Fibroblast of lung (primary cell): ENCODE data around the gene C6orf47. TPM values are rescaled to one million over a fixed set of nuclear protein-coding genes. Genes with fewer than 3 reads are reported as not detected.

Source experiments
- DNase-seq, 2 donors: peaks; one replicate each; pipeline versions ENCODE4 v3.0.0 to v3.0.0-alpha.2; 2010; ENCODE audit warnings: low read depth in 2 of 2
- H2AFZ ChIP-seq: 2 replicates; pipeline ENCODE4 v1.5.1; 2012; ENCODE audit warnings: low read length, control low read depth, inconsistent platforms
- H3K27ac ChIP-seq: 2 replicates; pipeline ENCODE4 v1.5.1; 2011; ENCODE audit warnings: low read length, control low read depth; ENCODE audit not compliant: insufficient read depth
- H3K27me3 ChIP-seq: 2 replicates; pipeline ENCODE4 v1.5.1; 2011; ENCODE audit warnings: mild to moderate bottlenecking, low read length; ENCODE audit not compliant: control insufficient read depth, insufficient read depth
- H3K36me3 ChIP-seq: 2 replicates; pipeline ENCODE4 v1.5.1; 2011; ENCODE audit warnings: low read length; ENCODE audit not compliant: control insufficient read depth, insufficient read depth
- H3K4me1 ChIP-seq: 2 replicates; pipeline ENCODE4 v1.5.1; 2011; ENCODE audit warnings: low read length; ENCODE audit not compliant: control insufficient read depth, insufficient read depth; ENCODE audit errors: extremely low read depth
- H3K4me2 ChIP-seq: 2 replicates; pipeline ENCODE4 v1.5.1; 2011; ENCODE audit warnings: low read length, control low read depth; ENCODE audit not compliant: insufficient read depth; ENCODE audit errors: extremely low read depth
- H3K4me3 ChIP-seq, 4 experiments: fragments of 200-600 bp in 1 of 4; sonication (generic) in 1 of 4; replicated peaks in 1 of 4; 2 replicates each; pipeline ENCODE4 v1.5.1; 2011 to 2016; ENCODE audit warnings: low read length in 4 of 4, low read depth in 3 of 4, mild to moderate bottlenecking in 3 of 4, control low read depth in 2 of 4, inconsistent platforms in 1 of 4, mixed read lengths in 1 of 4; ENCODE audit not compliant: insufficient read depth in 1 of 4; ENCODE audit errors: control extremely low read depth in 1 of 4
- H3K79me2 ChIP-seq: 2 replicates; pipeline ENCODE4 v1.5.1; 2012; ENCODE audit warnings: mild to moderate bottlenecking, low read length, inconsistent platforms; ENCODE audit not compliant: control insufficient read depth, insufficient read depth
- H3K9ac ChIP-seq: 2 replicates; pipeline ENCODE4 v1.5.1; 2011; ENCODE audit warnings: mild to moderate bottlenecking, low read length, control low read depth; ENCODE audit not compliant: insufficient read depth
- H3K9me3 ChIP-seq: 2 replicates; pipeline ENCODE4 v1.5.1; 2012; ENCODE audit warnings: low read depth, low read length; ENCODE audit not compliant: control insufficient read depth, insufficient read depth
- H4K20me1 ChIP-seq: 2 replicates; pipeline ENCODE4 v1.5.1; 2011; ENCODE audit warnings: low read length; ENCODE audit not compliant: control insufficient read depth, insufficient read depth; ENCODE audit errors: extremely low read depth
- EZH2 ChIP-seq: IDR thresholded peaks from 2 replicates; pipeline ENCODE4 v1.5.1; 2012; ENCODE audit warnings: low read length, control low read depth, mild to moderate bottlenecking; ENCODE audit errors: missing control alignments
- polyA plus RNA-seq, 2 donors: library from polyadenylated mRNA; depleted of rRNA in 1 of 2; stranded (reverse) in 1 of 2; unstranded in 1 of 2; fragments of >200 nt; gene quantifications; 2 replicates each; pipeline ENCODE4 v1.2.1, GENCODE V29; 2011 to 2012; ENCODE audit warnings: missing spikeins in 1 of 2
- total RNA-seq: library from RNA; depleted of rRNA; stranded (reverse); fragments of >200 nt; gene quantifications from 2 replicates; pipeline ENCODE4 v1.2.1, GENCODE V29; 2014
- TF ChIP-seq, protein P1 (sequence below), 2 donors: IDR thresholded peaks in 1 of 2; conservative IDR thresholded peaks in 1 of 2; 1 replicate in 1 of 2; 2 replicates in 1 of 2; pipeline ENCODE4 v1.5.1; 2011 to 2012; ENCODE audit warnings: low read length in 2 of 2, control low read depth in 1 of 2, inconsistent platforms in 1 of 2, low read depth in 1 of 2, mild to moderate bottlenecking in 1 of 2

Gene C6orf47
- total and polyA plus RNA-seq, 2 donors (not counting 1 experiment from before 2014, with no cell fraction given) = 7.9 to 20.6 TPM

- no peak for DNase-seq
- Histone ChIP-seq H3K27me3 (no peaks in the 10 kb centered on the region), H3K4me2 (no peak overlapping the region), H4K20me1 (no peaks in the 10 kb centered on the region), H3K4me1 (peaks cover 2% of the 10 kb centered on the region), H3K9me3 (no peaks in the 10 kb centered on the region), H3K4me3 (no peak overlapping the region), H3K36me3 (peaks cover 30% of the 10 kb centered on the region), H3K27ac (no peak overlapping the region), H2AFZ (no peak overlapping the region), H3K9ac (no peak overlapping the region), H3K79me2 (no peaks in the 10 kb centered on the region)
- TF ChIP-seq EZH2 = no peak
- TF ChIP-seq, protein P1, sequence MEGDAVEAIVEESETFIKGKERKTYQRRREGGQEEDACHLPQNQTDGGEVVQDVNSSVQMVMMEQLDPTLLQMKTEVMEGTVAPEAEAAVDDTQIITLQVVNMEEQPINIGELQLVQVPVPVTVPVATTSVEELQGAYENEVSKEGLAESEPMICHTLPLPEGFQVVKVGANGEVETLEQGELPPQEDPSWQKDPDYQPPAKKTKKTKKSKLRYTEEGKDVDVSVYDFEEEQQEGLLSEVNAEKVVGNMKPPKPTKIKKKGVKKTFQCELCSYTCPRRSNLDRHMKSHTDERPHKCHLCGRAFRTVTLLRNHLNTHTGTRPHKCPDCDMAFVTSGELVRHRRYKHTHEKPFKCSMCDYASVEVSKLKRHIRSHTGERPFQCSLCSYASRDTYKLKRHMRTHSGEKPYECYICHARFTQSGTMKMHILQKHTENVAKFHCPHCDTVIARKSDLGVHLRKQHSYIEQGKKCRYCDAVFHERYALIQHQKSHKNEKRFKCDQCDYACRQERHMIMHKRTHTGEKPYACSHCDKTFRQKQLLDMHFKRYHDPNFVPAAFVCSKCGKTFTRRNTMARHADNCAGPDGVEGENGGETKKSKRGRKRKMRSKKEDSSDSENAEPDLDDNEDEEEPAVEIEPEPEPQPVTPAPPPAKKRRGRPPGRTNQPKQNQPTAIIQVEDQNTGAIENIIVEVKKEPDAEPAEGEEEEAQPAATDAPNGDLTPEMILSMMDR (conservative IDR thresholded peaks at IDR 0.05 in 1 of 2, IDR thresholded peaks at IDR 0.05 in 1 of 2; ENCODE audit: low read depth in 1 of 2, low read length in 2 of 2) = no peak
Observed at GRCh38 chr6:31687860-31688693, 27.5 kb upstream of the C6orf47 start.

DNA sequence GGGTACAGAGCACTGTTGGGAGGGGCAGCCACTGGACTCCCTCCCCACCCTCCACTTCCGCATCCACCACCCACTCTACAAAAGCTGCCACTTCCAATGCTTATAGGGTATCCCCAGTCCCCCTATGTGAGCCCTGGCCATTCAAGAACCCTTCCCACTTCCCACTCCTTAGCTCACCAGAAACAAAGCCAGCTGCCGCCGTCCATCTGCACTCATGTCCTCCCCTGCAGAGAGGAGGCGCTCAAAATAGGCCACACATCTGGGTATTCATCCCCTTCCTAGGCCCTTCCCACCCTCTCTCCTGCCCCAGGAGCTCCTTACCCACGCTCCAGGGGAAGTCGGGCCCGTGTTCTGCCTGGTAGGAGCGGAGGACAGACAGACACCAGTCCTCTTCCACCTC lies 26.7 kb upstream of the C6orf47 start:
- no peak for DNase-seq
- TF ChIP-seq, protein P1 (conservative IDR thresholded peaks at IDR 0.05 in 1 of 2, IDR thresholded peaks at IDR 0.05 in 1 of 2; ENCODE audit: low read depth in 1 of 2, low read length in 2 of 2) = no peak
- no peak for TF ChIP-seq EZH2
- H3K9me3 ChIP-seq = no peaks in the 10 kb centered on the region
- no peaks in the 10 kb centered on the region for H3K27me3 ChIP-seq
- H3K36me3 ChIP-seq = peaks cover 26% of the 10 kb centered on the region
- peaks cover 3% of the 10 kb centered on the region for H3K4me1 ChIP-seq
- H3K27ac ChIP-seq = no peak overlapping the region
- H3K9ac ChIP-seq = no peak overlapping the region
- H2AFZ ChIP-seq = no peak overlapping the region
- no peak overlapping the region for H3K4me3 ChIP-seq
- no peak overlapping the region for H3K4me2 ChIP-seq
- no peaks in the 10 kb centered on the region for H4K20me1 ChIP-seq
- no peaks in the 10 kb centered on the region for H3K79me2 ChIP-seq

- no peaks in the 10 kb centered on the region for H3K79me2 ChIP-seq
- DNase-seq = no peak
Observed at GRCh38 chr6:31686483-31686882, 25.9 kb upstream of the C6orf47 start.

More at GRCh38 chr6:31686483-31686882, 25.9 kb upstream of the C6orf47 start:
- H3K4me1 ChIP-seq = peaks cover 3% of the 10 kb centered on the region
- peaks cover 26% of the 10 kb centered on the region for H3K36me3 ChIP-seq
- no peak overlapping the region for H3K9ac ChIP-seq
- H3K9me3 ChIP-seq = no peaks in the 10 kb centered on the region
- H2AFZ ChIP-seq = no peak overlapping the region
- no peak overlapping the region for H3K4me2 ChIP-seq
- no peaks in the 10 kb centered on the region for H4K20me1 ChIP-seq
- no peaks in the 10 kb centered on the region for H3K27me3 ChIP-seq
- no peak overlapping the region for H3K27ac ChIP-seq
- TF ChIP-seq EZH2 = no peak
- TF ChIP-seq, protein P1 (conservative IDR thresholded peaks at IDR 0.05 in 1 of 2, IDR thresholded peaks at IDR 0.05 in 1 of 2; ENCODE audit: low read depth in 1 of 2, low read length in 2 of 2) = no peak
- H3K4me3 ChIP-seq = no peak overlapping the region
